A549 (cell line): ENCODE results near the gene NMBR. TPM values are rescaled to one million over a fixed set of nuclear protein-coding genes. Genes with fewer than 3 reads are reported as not detected.

ENCODE experiments used
- ATAC-seq, 2 experiments: fragments of 200-7000 bp in 1 of 2; fragments of >200 bp in 1 of 2; cut with Nextera tagmentation in 1 of 2; cut with Tn5 transposase in 1 of 2; 3 replicates each; pipeline versions ENCODE4 v1.8.0 to v1.9.1; 2018 to 2020; ENCODE audit warnings: mild to moderate bottlenecking in 1 of 2, moderate library complexity in 1 of 2
- CTCF ChIA-PET: fragments of 300-600 bp; sonication (Branson Sonifier 250); formaldehyde crosslinking; extraction: SDS; loops from one replicate; lab custom pipeline; 2021; ENCODE audit warnings: antibody characterized with exemption, inconsistent platforms; lab: Yijun Ruan, JAX
- POLR2A ChIA-PET: fragments of 350-600 bp; formaldehyde crosslinking; extraction: SDS; loops from one replicate; lab custom pipeline; 2021; ENCODE audit warnings: antibody characterized with exemption, inconsistent platforms; lab: Yijun Ruan, JAX
- DNase-seq, 2 experiments: peaks; one replicate each; pipeline versions ENCODE4 v3.0.0 to v3.0.0-alpha.2; 2011 to 2016; ENCODE audit warnings: low read depth in 1 of 2, low spot score in 1 of 2
- FAIRE-seq: peaks from 2 replicates; lab custom pipeline; 2011; peaks lifted over from hg19 to GRCh38; lab: Jason Lieb, UNC
- H3K27ac ChIP-seq, 2 experiments: fragments of >200 bp; sonication (Bioruptor Twin); formaldehyde crosslinking; 3 replicates each; pipeline ENCODE4 v1.5.1; 2016 to 2017
- H3K4me1 ChIP-seq: fragments of >200 bp; sonication (Bioruptor Twin); formaldehyde crosslinking; 3 replicates; pipeline ENCODE4 v1.6.1; 2016
- H3K4me2 ChIP-seq: fragments of >200 bp; sonication (Bioruptor Twin); formaldehyde crosslinking; 3 replicates; pipeline ENCODE4 v1.6.1; 2016
- H3K4me3 ChIP-seq: fragments of >200 bp; sonication (Bioruptor Twin); formaldehyde crosslinking; 3 replicates; pipeline ENCODE4 v1.5.1; 2016
- H3K9me3 ChIP-seq: fragments of >200 bp; sonication (Bioruptor Twin); formaldehyde crosslinking; 3 replicates; pipeline ENCODE4 v1.6.1; 2016
- BHLHE40 ChIP-seq: IDR thresholded peaks from 2 replicates; pipeline ENCODE4 v1.6.1; 2012; ENCODE audit warnings: low read depth, low read length, inconsistent platforms
- CBX8 ChIP-seq: fragments of 200-600 bp; sonication (generic); IDR thresholded peaks from 2 replicates; pipeline ENCODE4 v1.6.1; 2016
- CEBPB ChIP-seq, 2 experiments: fragments of >200 bp in 1 of 2; sonication (Bioruptor Twin) in 1 of 2; formaldehyde crosslinking in 1 of 2; IDR thresholded peaks; 2 replicates each; pipeline ENCODE4 v1.6.1; 2012 to 2016
- CHD4 ChIP-seq: fragments of 200-600 bp; sonication (generic); IDR thresholded peaks from 2 replicates; pipeline ENCODE4 v1.6.1; 2016; ENCODE audit warnings: antibody characterized with exemption, mild to moderate bottlenecking, borderline replicate concordance
- EHMT2 ChIP-seq: fragments of 200-600 bp; sonication (generic); IDR thresholded peaks from 2 replicates; pipeline ENCODE4 v1.6.1; 2016; ENCODE audit warnings: antibody characterized with exemption, low read depth, mild to moderate bottlenecking, moderate library complexity
- EP300 ChIP-seq, 2 experiments: fragments of >200 bp; sonication (Bioruptor Twin); formaldehyde crosslinking; IDR thresholded peaks; 2 replicates in 1 of 2; 3 replicates in 1 of 2; pipeline ENCODE4 v1.6.1; 2016 to 2017
- ESRRA ChIP-seq: fragments of 150-350 bp; IDR thresholded peaks from 2 replicates; pipeline ENCODE4 v1.6.1; 2014; ENCODE audit warnings: mild to moderate bottlenecking, low read length, borderline replicate concordance
- FOSB ChIP-seq: fragments of 250-450 bp; sonication (Bioruptor Pico); IDR thresholded peaks from 2 replicates; pipeline ENCODE4 v1.5.0; 2020; ENCODE audit warnings: mild to moderate bottlenecking, moderate library complexity
- FOSL2 ChIP-seq, 2 experiments: fragments of 450-650 bp in 1 of 2; fragments of >200 bp in 1 of 2; sonication (Bioruptor Twin) in 1 of 2; formaldehyde crosslinking; IDR thresholded peaks; 2 replicates each; pipeline versions ENCODE4 v1.5.0 to v1.6.1; 2016 to 2020; ENCODE audit warnings: mild to moderate bottlenecking in 1 of 2, moderate library complexity in 1 of 2
- FOXS1 ChIP-seq: fragments of 250-450 bp; sonication (Bioruptor Pico); IDR thresholded peaks from 2 replicates; pipeline ENCODE4 v1.5.0; 2020; ENCODE audit warnings: mild to moderate bottlenecking, moderate library complexity
- GATA3 ChIP-seq: IDR thresholded peaks from 2 replicates; pipeline ENCODE4 v1.6.1; 2012; ENCODE audit warnings: borderline replicate concordance
- HOXB13 ChIP-seq: fragments of 250-450 bp; sonication (Bioruptor Pico); IDR thresholded peaks from 2 replicates; pipeline ENCODE4 v1.5.0; 2020; ENCODE audit warnings: low read depth, mild to moderate bottlenecking, moderate library complexity
- KDM1A ChIP-seq: fragments of 200-600 bp; sonication (generic); IDR thresholded peaks from 2 replicates; pipeline ENCODE4 v1.6.1; 2016; ENCODE audit warnings: low read depth, mild to moderate bottlenecking
- MAFK ChIP-seq: fragments of 450-650 bp; IDR thresholded peaks from 2 replicates; pipeline ENCODE4 v1.6.1; 2014; ENCODE audit not compliant: partially characterized antibody
- NFE2L2 ChIP-seq: fragments of 150-350 bp; conservative IDR thresholded peaks from 2 replicates; pipeline ENCODE4 v1.6.1; 2014; ENCODE audit warnings: low read length
- NPAS2 ChIP-seq: fragments of 250-450 bp; sonication (Bioruptor Pico); IDR thresholded peaks from 2 replicates; pipeline ENCODE4 v1.8.0; 2022; ENCODE audit warnings: mild to moderate bottlenecking, moderate library complexity, borderline replicate concordance
- PHF8 ChIP-seq: fragments of 200-600 bp; sonication (generic); IDR thresholded peaks from 2 replicates; pipeline ENCODE4 v1.6.1; 2016; ENCODE audit warnings: low read depth, mild to moderate bottlenecking, antibody characterized with exemption, moderate library complexity, borderline replicate concordance
- POLR2A ChIP-seq: IDR thresholded peaks from 2 replicates; pipeline ENCODE4 v1.6.1; 2012; ENCODE audit warnings: mild to moderate bottlenecking, low read length
- POLR2AphosphoS2 ChIP-seq: conservative IDR thresholded peaks from 2 replicates; pipeline ENCODE4 v1.6.1; 2012; ENCODE audit warnings: low read length, improper control_type of control experiment, inconsistent platforms
- RAD21 ChIP-seq, 2 experiments: fragments of >200 bp in 1 of 2; sonication (Bioruptor Twin) in 1 of 2; formaldehyde crosslinking in 1 of 2; IDR thresholded peaks in 1 of 2; conservative IDR thresholded peaks in 1 of 2; 2 replicates in 1 of 2; 3 replicates in 1 of 2; pipeline ENCODE4 v1.6.1; 2012 to 2018; ENCODE audit warnings: inconsistent platforms in 1 of 2
- RARB ChIP-seq: fragments of 250-450 bp; sonication (Bioruptor Pico); IDR thresholded peaks from 2 replicates; pipeline ENCODE4 v1.8.0; 2021; ENCODE audit warnings: mild to moderate bottlenecking, moderate library complexity
- RCOR1 ChIP-seq: fragments of 150-350 bp; IDR thresholded peaks from 2 replicates; pipeline ENCODE4 v1.6.1; 2014; ENCODE audit warnings: antibody characterized with exemption, low read length, low read depth
- RFX5 ChIP-seq: fragments of 450-650 bp; IDR thresholded peaks from 2 replicates; pipeline ENCODE4 v1.7.1; 2014; ENCODE audit warnings: antibody characterized with exemption, mild to moderate bottlenecking, moderate library complexity
- RNF2 ChIP-seq: fragments of 200-600 bp; sonication (generic); IDR thresholded peaks from 2 replicates; pipeline ENCODE4 v1.6.1; 2016; ENCODE audit warnings: low read depth, mild to moderate bottlenecking, antibody characterized with exemption, moderate library complexity, borderline replicate concordance
- SMC3 ChIP-seq: fragments of >200 bp; sonication (Bioruptor Twin); formaldehyde crosslinking; IDR thresholded peaks from 3 replicates; pipeline ENCODE4 v1.6.1; 2018; ENCODE audit warnings: inconsistent platforms
- SREBF2 ChIP-seq: fragments of 450-650 bp; IDR thresholded peaks from 2 replicates; pipeline ENCODE4 v1.6.1; 2014; ENCODE audit warnings: mild to moderate bottlenecking, moderate library complexity
- TFCP2L1 ChIP-seq: fragments of 250-450 bp; sonication (Bioruptor Pico); IDR thresholded peaks from 2 replicates; pipeline ENCODE4 v1.5.0; 2021; ENCODE audit warnings: mild to moderate bottlenecking
- TP53 ChIP-seq: fragments of 250-450 bp; sonication (Bioruptor Pico); IDR thresholded peaks from 2 replicates; pipeline ENCODE4 v1.5.0; 2021; ENCODE audit warnings: mild to moderate bottlenecking, moderate library complexity
- ZC3H11A ChIP-seq: fragments of 450-650 bp; IDR thresholded peaks from 2 replicates; pipeline ENCODE4 v1.6.1; 2014; ENCODE audit warnings: antibody characterized with exemption, mild to moderate bottlenecking
- ZFP36 ChIP-seq: fragments of 450-650 bp; IDR thresholded peaks from 2 replicates; pipeline ENCODE4 v1.6.1; 2014; ENCODE audit warnings: borderline replicate concordance; ENCODE audit not compliant: partially characterized antibody
- WGBS: methylation state at CpG from one replicate; pipeline ENCODE4 v1.1.6; 2017; ENCODE audit errors: missing lambda C conversion rate; 5-methylcytosine and 5-hydroxymethylcytosine counted together
- polyA plus RNA-seq, 4 experiments: library from polyadenylated mRNA; depleted of rRNA in 3 of 4; stranded (reverse); fragments of >200 nt; fragmentation: RNase III in 1 of 4; extraction: RNeasy Plus Mini Kit Qiagen cat#74134 plus additional on column Dnase treatment in 1 of 4; gene quantifications; 2 replicates in 3 of 4; 3 replicates in 1 of 4; pipeline ENCODE4 v1.2.3, GENCODE V29; 2011 to 2017
- TF ChIP-seq, protein P1 (sequence below): IDR thresholded peaks from 2 replicates; pipeline ENCODE4 v1.6.1; 2012
- TF ChIP-seq, protein P2 (sequence below): IDR thresholded peaks from 2 replicates; pipeline ENCODE4 v1.6.1; 2012; ENCODE audit warnings: low read depth, borderline replicate concordance
- TF ChIP-seq, protein P3 (sequence below): fragments of 150-350 bp; IDR thresholded peaks from 2 replicates; pipeline ENCODE4 v1.6.1; 2014; ENCODE audit warnings: low read depth, mild to moderate bottlenecking, low read length
- TF ChIP-seq, protein P4 (sequence below): fragments of 250-450 bp; sonication (Bioruptor Pico); IDR thresholded peaks from 2 replicates; pipeline ENCODE4 v1.5.0; 2020; ENCODE audit warnings: low read depth, mild to moderate bottlenecking, moderate library complexity
- TF ChIP-seq, protein P5 (sequence below): fragments of 200-600 bp; sonication (generic); IDR thresholded peaks from 2 replicates; pipeline ENCODE4 v1.6.1; 2016; ENCODE audit warnings: antibody characterized with exemption, mild to moderate bottlenecking, moderate library complexity

The NMBR gene
- polyA plus RNA-seq, 2 of the 4 experiments (the other 2 are of a cell fraction), result not detected

DNA sequence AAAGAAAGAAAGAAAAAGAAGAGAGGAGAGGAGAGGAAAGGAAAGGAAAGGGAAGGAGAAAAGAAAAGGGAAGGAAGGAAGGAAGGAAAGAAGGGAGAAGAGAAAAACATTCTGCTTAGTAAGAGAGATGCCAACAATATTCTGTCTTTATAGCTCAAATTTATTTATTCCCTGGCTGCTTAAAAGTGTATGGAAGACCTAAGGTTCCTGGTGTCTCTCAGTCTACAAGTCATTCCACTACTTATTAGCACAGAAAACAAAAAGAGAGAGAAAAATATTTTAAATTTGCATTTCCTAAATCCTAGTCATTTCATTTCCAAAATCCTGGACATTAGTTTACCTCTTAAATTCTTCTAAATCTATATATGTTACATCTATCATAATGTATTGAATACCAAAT, 67.8 kb downstream of the NMBR start:
- TF ChIP-seq CHD4 (no peak), RCOR1 (no peak), FOSL2 (IDR thresholded peaks at IDR 0.05) (no peak), FOSL2 (CRISPR knock-in tag; IDR thresholded peaks at IDR 0.05) (no peak), RAD21 (conservative IDR thresholded peaks at IDR 0.05 in 1 of 2, IDR thresholded peaks at IDR 0.05 in 1 of 2) (no peak), EHMT2 (no peak), PHF8 (no peak), RFX5 (no peak), POLR2AphosphoS2 (no peak), KDM1A (no peak), ZFP36 (no peak), HOXB13 (CRISPR knock-in tag) (no peak), NFE2L2 (no peak), FOSB (CRISPR knock-in tag) (no peak), CBX8 (no peak), SMC3 (no peak)
- TF ChIP-seq, protein P1, sequence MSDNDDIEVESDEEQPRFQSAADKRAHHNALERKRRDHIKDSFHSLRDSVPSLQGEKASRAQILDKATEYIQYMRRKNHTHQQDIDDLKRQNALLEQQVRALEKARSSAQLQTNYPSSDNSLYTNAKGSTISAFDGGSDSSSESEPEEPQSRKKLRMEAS, result no peak
- TF ChIP-seq, protein P2, sequence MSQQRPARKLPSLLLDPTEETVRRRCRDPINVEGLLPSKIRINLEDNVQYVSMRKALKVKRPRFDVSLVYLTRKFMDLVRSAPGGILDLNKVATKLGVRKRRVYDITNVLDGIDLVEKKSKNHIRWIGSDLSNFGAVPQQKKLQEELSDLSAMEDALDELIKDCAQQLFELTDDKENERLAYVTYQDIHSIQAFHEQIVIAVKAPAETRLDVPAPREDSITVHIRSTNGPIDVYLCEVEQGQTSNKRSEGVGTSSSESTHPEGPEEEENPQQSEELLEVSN, result no peak
- TF ChIP-seq, protein P3, sequence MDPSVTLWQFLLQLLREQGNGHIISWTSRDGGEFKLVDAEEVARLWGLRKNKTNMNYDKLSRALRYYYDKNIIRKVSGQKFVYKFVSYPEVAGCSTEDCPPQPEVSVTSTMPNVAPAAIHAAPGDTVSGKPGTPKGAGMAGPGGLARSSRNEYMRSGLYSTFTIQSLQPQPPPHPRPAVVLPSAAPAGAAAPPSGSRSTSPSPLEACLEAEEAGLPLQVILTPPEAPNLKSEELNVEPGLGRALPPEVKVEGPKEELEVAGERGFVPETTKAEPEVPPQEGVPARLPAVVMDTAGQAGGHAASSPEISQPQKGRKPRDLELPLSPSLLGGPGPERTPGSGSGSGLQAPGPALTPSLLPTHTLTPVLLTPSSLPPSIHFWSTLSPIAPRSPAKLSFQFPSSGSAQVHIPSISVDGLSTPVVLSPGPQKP, result no peak
- TF ChIP-seq, protein P4, sequence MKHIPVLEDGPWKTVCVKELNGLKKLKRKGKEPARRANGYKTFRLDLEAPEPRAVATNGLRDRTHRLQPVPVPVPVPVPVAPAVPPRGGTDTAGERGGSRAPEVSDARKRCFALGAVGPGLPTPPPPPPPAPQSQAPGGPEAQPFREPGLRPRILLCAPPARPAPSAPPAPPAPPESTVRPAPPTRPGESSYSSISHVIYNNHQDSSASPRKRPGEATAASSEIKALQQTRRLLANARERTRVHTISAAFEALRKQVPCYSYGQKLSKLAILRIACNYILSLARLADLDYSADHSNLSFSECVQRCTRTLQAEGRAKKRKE, result no peak
- no peak overlapping the region for H3K27ac ChIP-seq
- ChIA-PET CTCF (no interaction called here), POLR2A (no interaction called here)
- no peak for ATAC-seq
- H3K4me3 ChIP-seq, result no peak overlapping the region
- no peak overlapping the region for H3K4me2 ChIP-seq
- DNase-seq, result no peak
- H3K4me1 ChIP-seq, result no peaks in the 10 kb centered on the region
- FAIRE-seq, result no peak
- H3K9me3 ChIP-seq, result no peaks in the 10 kb centered on the region

DNA sequence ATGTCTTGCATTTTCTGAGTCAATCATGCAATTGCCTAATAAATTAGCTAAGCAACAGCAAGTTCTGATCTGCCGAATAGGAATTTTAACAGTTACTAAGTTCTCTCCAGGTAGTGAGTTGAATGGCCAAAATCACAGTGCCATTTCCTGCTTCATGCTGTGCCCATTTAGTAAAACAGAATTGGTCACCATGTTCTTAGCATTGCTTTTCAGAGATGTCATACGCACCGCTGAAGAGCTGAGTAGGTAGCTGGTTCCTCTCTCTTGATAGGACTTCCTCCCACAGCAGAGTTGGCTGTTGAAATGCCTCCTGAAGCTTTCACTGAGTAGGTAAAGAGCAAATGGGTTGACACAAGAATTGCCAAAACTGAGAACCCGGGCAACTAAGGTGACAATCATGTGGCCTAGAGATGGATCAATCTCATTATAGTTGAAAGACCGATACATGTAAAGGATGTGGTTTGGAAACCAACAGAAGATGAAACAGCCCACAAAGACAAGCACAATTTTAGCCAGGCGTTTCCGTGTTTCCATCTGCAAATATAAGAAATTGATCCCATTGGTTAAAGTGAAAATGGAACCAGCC, 71.3 kb downstream of the NMBR start:
- POLR2A ChIA-PET, result no interaction called here
- 62% methylated on average over 7 of the region's 7 CpGs for WGBS
- Histone ChIP-seq H3K4me1 (no peaks in the 10 kb centered on the region), H3K9me3 (no peaks in the 10 kb centered on the region), H3K4me2 (no peak overlapping the region), H3K4me3 (no peak overlapping the region), H3K27ac (no peak overlapping the region)
- CTCF ChIA-PET, result no interaction called here
- FAIRE-seq (no peak), ATAC-seq (no peak), DNase-seq (no peak)
- TF ChIP-seq ESRRA, result no peak
- TF ChIP-seq FOSL2 (IDR thresholded peaks at IDR 0.05), result no peak
- TF ChIP-seq FOSL2 (CRISPR knock-in tag; IDR thresholded peaks at IDR 0.05), result no peak
- no peak for TF ChIP-seq ZFP36
- TF ChIP-seq EP300 (IDR thresholded peaks at IDR 0.05), result no peak
- TF ChIP-seq, protein P5, sequence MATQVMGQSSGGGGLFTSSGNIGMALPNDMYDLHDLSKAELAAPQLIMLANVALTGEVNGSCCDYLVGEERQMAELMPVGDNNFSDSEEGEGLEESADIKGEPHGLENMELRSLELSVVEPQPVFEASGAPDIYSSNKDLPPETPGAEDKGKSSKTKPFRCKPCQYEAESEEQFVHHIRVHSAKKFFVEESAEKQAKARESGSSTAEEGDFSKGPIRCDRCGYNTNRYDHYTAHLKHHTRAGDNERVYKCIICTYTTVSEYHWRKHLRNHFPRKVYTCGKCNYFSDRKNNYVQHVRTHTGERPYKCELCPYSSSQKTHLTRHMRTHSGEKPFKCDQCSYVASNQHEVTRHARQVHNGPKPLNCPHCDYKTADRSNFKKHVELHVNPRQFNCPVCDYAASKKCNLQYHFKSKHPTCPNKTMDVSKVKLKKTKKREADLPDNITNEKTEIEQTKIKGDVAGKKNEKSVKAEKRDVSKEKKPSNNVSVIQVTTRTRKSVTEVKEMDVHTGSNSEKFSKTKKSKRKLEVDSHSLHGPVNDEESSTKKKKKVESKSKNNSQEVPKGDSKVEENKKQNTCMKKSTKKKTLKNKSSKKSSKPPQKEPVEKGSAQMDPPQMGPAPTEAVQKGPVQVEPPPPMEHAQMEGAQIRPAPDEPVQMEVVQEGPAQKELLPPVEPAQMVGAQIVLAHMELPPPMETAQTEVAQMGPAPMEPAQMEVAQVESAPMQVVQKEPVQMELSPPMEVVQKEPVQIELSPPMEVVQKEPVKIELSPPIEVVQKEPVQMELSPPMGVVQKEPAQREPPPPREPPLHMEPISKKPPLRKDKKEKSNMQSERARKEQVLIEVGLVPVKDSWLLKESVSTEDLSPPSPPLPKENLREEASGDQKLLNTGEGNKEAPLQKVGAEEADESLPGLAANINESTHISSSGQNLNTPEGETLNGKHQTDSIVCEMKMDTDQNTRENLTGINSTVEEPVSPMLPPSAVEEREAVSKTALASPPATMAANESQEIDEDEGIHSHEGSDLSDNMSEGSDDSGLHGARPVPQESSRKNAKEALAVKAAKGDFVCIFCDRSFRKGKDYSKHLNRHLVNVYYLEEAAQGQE, result no peak
- no peak for TF ChIP-seq POLR2A
- no peak for TF ChIP-seq SREBF2
- no peak for TF ChIP-seq FOXS1 (CRISPR knock-in tag)
- no peak for TF ChIP-seq MAFK
- TF ChIP-seq RNF2, result no peak
- no peak for TF ChIP-seq KDM1A
- no peak for TF ChIP-seq RARB
- TF ChIP-seq CEBPB (IDR thresholded peaks at IDR 0.05), result no peak
- TF ChIP-seq ZC3H11A, result no peak
- TF ChIP-seq TP53 (CRISPR knock-in tag), result no peak
- TF ChIP-seq BHLHE40, result no peak
- TF ChIP-seq TFCP2L1 (CRISPR knock-in tag), result no peak
- no peak for TF ChIP-seq NPAS2
- TF ChIP-seq GATA3, result no peak
- no peak for TF ChIP-seq RFX5
